GM12891 (cell line): ENCODE results near the gene BRSK2.

Experiments
- DNase-seq: peaks from one replicate; pipeline ENCODE4 v3.0.0; 2011; ENCODE audit warnings: low spot score; ENCODE audit not compliant: insufficient read length
- FAIRE-seq: peaks from 2 replicates; lab custom pipeline; 2011; peaks lifted over from hg19 to GRCh38; lab: Jason Lieb, UNC
- PAX5 ChIP-seq: IDR thresholded peaks from 2 replicates; pipeline ENCODE4 v1.6.1; 2011; ENCODE audit warnings: low read length, moderate library complexity, mild to moderate bottlenecking; ENCODE audit not compliant: insufficient read depth, severe bottlenecking
- POLR2A ChIP-seq: IDR thresholded peaks from 2 replicates; pipeline ENCODE4 v1.6.1; 2011; ENCODE audit warnings: low read depth, low read length, control low read depth
- POLR2AphosphoS5 ChIP-seq: IDR thresholded peaks from 2 replicates; pipeline ENCODE4 v1.6.1; 2011; ENCODE audit warnings: low read depth, low read length, control low read depth
- POU2F2 ChIP-seq: IDR thresholded peaks from 2 replicates; pipeline ENCODE4 v1.6.1; 2011; ENCODE audit warnings: low read depth, mild to moderate bottlenecking, control low read depth, low read length, moderate library complexity
- SPI1 ChIP-seq: IDR thresholded peaks from 2 replicates; pipeline ENCODE4 v1.6.1; 2011; ENCODE audit warnings: low read depth, low read length, control low read depth
- TAF1 ChIP-seq: IDR thresholded peaks from 2 replicates; pipeline ENCODE4 v1.6.1; 2011; ENCODE audit warnings: low read depth, low read length, control low read depth

Gene BRSK2

DNA sequence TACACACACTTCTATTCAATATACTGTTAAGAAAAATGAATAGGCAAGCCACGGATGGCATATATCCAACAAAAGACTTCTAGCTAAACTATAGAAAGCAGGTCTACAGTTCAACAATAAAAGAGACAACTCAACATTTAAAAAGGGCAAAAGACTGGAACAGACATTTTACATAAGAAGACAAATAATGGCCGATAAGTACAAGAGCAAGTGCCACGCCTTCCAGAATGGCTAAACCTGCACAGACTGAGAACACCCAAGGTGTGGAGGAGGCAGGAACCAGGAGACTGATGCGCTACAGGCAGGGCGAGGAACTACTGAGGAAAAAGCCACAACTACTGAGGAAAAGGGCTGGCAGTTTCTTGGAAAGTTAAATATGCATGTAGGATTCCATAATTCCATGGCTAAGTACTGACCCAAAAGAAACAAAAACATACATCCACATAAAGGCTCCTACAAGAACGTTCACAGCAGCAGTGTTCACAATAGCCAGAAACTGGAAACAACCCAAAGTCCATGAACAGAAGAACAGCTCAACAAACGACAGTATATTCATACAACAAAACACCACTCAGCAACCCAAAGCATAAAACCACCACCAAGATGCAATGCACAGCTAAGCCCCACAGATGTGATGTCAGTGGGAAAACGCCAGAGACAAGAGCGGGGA lies 106.5 kb downstream of the BRSK2 start:
- no peak for TF ChIP-seq POLR2A
- no peak for TF ChIP-seq POLR2AphosphoS5
- no peak for TF ChIP-seq POU2F2
- no peak for TF ChIP-seq PAX5
- no peak for TF ChIP-seq TAF1
- TF ChIP-seq SPI1: no peak
- FAIRE-seq: no peak

DNA sequence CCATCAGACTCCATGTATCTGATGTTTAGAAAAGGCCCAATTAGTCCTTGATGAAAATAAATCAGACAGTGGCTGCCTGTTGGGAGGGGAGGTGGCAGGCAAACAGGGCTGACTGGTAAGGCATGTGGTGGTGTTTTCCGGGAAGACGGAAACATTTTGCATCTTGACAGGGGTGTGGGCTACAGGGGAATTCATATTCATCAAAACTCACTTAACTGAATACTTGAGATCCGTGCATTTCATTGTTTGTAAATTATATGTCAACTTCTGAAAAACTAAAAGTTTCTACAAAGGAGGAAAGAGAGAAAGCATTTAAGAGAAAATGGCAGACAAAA lies 107.0 kb downstream of the BRSK2 start:
- TF ChIP-seq SPI1 (no peak), TAF1 (no peak), POU2F2 (no peak), POLR2AphosphoS5 (no peak), PAX5 (no peak), POLR2A (no peak)
- FAIRE-seq: no peak
- no peak for DNase-seq

More for the DNA sequence above, 106.5 kb downstream of the BRSK2 start:
- DNase-seq: no peak

DNA sequence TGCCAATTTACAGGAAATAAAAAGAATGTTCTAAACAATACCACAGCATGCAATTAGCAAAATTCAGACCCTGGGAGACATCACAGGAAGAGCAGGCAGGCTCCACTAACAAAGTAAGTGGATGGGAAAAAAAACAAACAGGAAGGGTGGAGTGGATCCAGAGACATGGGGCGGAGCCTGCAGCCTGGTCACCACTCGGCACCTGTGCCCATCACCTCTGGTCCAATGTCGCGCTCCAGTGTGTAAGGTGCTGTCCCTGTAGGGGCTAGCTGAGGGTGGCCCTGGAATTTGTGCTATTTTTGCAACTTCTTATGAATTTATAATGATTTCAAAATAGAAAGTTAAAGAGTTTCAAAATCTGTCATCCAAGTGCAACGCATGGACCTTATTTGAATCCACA lies 107.9 kb downstream of the BRSK2 start:
- TF ChIP-seq POU2F2 (no peak), TAF1 (no peak), SPI1 (no peak)
- FAIRE-seq: no peak
- DNase-seq: no peak

DNA sequence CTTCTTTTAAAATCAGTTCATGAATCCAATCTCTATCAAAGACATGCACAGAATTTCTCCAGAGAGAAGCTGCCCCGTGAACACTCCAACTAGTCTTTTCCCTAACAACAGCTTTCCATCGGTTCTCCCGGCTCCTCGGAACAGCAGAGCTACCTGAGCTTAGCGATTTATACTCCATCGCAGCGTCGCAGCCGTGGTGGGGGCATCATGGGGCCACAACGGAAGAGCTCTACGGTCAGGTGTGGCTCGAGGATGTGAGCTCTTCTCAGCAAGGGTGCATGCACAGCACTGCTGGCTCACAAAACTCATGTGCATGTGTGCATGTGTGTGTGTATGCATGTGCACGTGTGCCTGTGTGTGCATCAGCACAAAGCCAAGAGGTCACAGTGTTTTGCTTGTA lies 108.5 kb downstream of the BRSK2 start:
- FAIRE-seq: no peak
- TF ChIP-seq POLR2AphosphoS5: no peak
- TF ChIP-seq SPI1: no peak
- no peak for TF ChIP-seq PAX5
- TF ChIP-seq POLR2A: no peak
- TF ChIP-seq TAF1: no peak
- TF ChIP-seq POU2F2: no peak
- no peak for DNase-seq

DNA sequence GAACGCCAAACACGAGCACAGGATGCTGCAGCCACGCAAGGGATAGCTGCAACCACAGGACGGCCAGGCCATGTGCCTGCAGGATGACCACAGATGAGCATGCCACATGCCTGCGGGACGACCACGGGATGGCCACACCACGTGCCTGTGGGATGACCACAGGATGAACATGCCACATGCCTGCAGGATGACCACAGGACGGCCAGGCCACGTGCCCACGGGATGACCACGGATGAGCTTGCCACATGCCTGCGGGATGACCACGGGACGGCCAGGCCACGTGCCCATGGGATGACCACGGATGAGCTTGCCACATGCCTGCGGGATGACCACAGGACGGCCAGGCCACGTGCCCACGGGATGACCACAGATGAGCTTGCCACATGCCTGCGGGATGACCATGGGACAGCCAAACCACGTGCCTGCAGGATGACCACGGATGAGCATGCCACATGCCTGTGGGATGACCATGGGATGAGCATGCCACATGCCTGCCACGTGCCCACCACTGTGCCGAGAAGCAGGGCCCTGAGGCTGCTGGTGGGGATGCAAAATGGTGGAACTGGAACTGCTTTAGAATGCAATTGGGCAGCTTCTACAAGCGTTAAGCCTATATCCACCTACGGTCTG lies 109.6 kb downstream of the BRSK2 start:
- FAIRE-seq: peak; percentile 52
- TF ChIP-seq SPI1: no peak
- no peak for TF ChIP-seq PAX5
- TF ChIP-seq POU2F2: no peak
- no peak for TF ChIP-seq POLR2A
- no peak for TF ChIP-seq TAF1
- TF ChIP-seq POLR2AphosphoS5: no peak
- no peak for DNase-seq

DNA sequence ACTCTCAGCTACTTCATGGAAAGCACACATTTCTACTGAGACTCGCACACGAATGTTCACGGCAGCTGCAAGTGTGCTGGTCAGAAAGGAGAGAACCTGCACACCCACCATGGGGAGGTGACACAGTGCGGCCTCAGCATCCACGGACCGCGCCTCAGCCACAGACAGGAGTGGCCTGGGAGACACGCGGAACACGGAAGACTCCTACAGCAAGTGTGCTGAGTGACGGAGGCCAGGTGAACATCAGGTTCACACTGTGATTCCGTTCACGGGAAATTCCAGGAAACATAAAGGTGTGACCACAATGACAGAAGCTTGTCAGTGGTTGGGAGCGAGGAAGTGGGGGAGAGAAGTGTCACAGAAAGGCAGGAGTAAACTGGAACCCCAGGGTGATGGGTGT lies 110.2 kb downstream of the BRSK2 start:
- FAIRE-seq (no peak), DNase-seq (no peak)
- TF ChIP-seq PAX5 (no peak), POLR2AphosphoS5 (no peak), SPI1 (no peak), POLR2A (no peak), TAF1 (no peak), POU2F2 (no peak)

DNA sequence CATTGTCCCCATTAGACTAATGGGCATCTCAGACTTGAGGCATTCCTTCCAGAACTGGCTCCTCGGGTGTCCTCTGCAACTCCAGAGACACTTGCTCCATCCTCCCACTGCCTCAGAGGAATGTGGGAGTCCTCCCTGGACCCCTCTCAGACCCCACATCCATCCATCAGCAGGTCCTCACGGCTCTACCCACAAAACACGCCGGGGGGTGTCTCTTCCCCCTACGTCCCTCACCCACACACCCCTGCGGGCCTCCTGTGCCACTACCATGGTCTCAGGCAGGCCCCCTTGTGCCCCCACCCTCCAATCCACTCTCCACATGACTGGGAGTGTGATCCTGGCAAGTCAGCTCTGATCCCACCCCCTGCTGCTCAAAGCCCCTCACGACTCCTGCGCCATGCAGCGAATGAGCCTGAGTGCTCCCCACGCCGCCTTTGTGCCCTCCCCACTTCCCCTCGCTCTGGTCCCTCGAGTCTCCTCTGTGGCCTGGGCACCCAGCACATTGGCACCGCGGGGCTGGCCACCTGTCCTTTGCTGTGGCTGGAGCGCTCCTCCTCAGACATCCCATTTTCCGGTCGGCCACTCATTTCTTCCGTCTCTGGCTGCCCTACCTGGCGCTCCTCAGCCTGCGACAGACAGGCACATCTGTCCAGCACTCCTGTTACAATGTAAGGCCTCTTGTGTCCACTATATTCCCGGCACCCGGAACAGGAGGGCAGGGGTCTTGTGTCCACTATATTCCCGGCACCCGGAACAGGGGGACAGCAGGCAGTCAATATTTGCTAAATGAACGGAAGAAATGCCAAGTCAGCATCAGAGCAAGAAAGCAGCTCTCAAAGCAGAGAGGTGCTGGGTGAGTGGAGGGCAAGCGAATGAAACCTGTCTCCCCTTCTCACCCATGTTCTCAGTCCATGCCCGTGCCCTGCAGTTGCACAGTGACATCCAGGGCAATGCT lies 111.0 kb downstream of the BRSK2 start:
- TF ChIP-seq POLR2AphosphoS5: no peak
- no peak for TF ChIP-seq POLR2A
- TF ChIP-seq SPI1: no peak
- TF ChIP-seq POU2F2: no peak
- TF ChIP-seq TAF1: no peak
- TF ChIP-seq PAX5: no peak
- FAIRE-seq (no peak), DNase-seq (no peak)

DNA sequence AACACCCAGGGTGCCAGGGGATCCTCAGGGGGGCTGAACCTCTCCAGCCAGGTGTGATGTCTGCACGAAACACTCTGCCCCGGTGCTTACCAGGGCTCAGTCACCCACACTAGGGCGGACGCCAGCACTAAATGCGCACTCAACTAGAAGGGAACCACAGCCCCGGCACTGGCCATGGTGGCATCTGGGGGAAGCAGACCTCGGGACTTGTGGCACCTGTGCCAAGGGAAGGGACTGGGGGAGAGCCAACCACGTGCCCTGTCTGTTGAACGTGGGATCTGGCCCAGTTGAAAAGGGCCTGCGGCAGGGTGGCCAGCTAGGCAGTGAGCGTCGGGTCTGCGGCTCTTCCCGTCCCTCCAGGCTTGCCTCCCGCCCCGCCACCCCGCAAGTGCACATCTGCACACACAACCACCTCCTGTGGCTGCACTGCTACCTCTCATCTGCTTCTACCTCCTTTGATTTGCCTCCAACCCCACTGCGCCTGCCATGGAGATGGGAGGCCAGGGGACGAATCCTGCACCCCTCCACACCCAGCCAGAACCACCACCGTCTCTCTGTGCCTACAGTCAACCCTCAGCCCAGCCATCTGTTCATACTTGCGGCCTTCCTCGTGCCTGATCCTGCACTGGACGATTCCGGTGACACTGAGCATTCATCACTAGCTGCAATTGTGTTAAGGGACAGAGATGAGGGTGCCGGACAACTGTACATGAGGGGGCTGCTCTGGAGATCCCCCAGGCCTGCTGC lies 111.9 kb downstream of the BRSK2 start:
- no peak for TF ChIP-seq SPI1
- TF ChIP-seq TAF1: no peak
- TF ChIP-seq POLR2A: no peak
- no peak for TF ChIP-seq POU2F2
- no peak for TF ChIP-seq POLR2AphosphoS5
- TF ChIP-seq PAX5: no peak
- DNase-seq: no peak
- FAIRE-seq: no peak
